ENCODE results near the gene PCDHGA3. TPM values are rescaled to one million over a fixed set of nuclear protein-coding genes. Genes with fewer than 3 reads are reported as not detected.

The PCDHGA3 gene
- total and polyA plus RNA-seq, 9 of the 15 experiments (the other 6 are each of a cell fraction or from before 2014, with no cell fraction given), result 0.13 to 0.28 (median 0.18) TPM; not detected in 2

GRCh38 chr5:141392429-141393198 lies 49.0 kb downstream of the PCDHGA3 start, which contains the start of gene PCDHGA8 (continued):
- TF ChIP-seq, protein P1, sequence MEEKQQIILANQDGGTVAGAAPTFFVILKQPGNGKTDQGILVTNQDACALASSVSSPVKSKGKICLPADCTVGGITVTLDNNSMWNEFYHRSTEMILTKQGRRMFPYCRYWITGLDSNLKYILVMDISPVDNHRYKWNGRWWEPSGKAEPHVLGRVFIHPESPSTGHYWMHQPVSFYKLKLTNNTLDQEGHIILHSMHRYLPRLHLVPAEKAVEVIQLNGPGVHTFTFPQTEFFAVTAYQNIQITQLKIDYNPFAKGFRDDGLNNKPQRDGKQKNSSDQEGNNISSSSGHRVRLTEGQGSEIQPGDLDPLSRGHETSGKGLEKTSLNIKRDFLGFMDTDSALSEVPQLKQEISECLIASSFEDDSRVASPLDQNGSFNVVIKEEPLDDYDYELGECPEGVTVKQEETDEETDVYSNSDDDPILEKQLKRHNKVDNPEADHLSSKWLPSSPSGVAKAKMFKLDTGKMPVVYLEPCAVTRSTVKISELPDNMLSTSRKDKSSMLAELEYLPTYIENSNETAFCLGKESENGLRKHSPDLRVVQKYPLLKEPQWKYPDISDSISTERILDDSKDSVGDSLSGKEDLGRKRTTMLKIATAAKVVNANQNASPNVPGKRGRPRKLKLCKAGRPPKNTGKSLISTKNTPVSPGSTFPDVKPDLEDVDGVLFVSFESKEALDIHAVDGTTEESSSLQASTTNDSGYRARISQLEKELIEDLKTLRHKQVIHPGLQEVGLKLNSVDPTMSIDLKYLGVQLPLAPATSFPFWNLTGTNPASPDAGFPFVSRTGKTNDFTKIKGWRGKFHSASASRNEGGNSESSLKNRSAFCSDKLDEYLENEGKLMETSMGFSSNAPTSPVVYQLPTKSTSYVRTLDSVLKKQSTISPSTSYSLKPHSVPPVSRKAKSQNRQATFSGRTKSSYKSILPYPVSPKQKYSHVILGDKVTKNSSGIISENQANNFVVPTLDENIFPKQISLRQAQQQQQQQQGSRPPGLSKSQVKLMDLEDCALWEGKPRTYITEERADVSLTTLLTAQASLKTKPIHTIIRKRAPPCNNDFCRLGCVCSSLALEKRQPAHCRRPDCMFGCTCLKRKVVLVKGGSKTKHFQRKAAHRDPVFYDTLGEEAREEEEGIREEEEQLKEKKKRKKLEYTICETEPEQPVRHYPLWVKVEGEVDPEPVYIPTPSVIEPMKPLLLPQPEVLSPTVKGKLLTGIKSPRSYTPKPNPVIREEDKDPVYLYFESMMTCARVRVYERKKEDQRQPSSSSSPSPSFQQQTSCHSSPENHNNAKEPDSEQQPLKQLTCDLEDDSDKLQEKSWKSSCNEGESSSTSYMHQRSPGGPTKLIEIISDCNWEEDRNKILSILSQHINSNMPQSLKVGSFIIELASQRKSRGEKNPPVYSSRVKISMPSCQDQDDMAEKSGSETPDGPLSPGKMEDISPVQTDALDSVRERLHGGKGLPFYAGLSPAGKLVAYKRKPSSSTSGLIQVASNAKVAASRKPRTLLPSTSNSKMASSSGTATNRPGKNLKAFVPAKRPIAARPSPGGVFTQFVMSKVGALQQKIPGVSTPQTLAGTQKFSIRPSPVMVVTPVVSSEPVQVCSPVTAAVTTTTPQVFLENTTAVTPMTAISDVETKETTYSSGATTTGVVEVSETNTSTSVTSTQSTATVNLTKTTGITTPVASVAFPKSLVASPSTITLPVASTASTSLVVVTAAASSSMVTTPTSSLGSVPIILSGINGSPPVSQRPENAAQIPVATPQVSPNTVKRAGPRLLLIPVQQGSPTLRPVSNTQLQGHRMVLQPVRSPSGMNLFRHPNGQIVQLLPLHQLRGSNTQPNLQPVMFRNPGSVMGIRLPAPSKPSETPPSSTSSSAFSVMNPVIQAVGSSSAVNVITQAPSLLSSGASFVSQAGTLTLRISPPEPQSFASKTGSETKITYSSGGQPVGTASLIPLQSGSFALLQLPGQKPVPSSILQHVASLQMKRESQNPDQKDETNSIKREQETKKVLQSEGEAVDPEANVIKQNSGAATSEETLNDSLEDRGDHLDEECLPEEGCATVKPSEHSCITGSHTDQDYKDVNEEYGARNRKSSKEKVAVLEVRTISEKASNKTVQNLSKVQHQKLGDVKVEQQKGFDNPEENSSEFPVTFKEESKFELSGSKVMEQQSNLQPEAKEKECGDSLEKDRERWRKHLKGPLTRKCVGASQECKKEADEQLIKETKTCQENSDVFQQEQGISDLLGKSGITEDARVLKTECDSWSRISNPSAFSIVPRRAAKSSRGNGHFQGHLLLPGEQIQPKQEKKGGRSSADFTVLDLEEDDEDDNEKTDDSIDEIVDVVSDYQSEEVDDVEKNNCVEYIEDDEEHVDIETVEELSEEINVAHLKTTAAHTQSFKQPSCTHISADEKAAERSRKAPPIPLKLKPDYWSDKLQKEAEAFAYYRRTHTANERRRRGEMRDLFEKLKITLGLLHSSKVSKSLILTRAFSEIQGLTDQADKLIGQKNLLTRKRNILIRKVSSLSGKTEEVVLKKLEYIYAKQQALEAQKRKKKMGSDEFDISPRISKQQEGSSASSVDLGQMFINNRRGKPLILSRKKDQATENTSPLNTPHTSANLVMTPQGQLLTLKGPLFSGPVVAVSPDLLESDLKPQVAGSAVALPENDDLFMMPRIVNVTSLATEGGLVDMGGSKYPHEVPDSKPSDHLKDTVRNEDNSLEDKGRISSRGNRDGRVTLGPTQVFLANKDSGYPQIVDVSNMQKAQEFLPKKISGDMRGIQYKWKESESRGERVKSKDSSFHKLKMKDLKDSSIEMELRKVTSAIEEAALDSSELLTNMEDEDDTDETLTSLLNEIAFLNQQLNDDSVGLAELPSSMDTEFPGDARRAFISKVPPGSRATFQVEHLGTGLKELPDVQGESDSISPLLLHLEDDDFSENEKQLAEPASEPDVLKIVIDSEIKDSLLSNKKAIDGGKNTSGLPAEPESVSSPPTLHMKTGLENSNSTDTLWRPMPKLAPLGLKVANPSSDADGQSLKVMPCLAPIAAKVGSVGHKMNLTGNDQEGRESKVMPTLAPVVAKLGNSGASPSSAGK (IDR thresholded peaks at IDR 0.05), result peak; percentile 63
- TF ChIP-seq E2F6 (IDR thresholded peaks at IDR 0.05; ENCODE audit: borderline replicate concordance in 1 of 2, extremely low read depth in 1 of 2, insufficient read depth in 1 of 2, insufficient read length in 1 of 2, low read depth in 1 of 2, low read length in 1 of 2, poor library complexity in 1 of 2, severe bottlenecking in 1 of 2), result peak in 1 of 2 experiments; percentile 78
- TF ChIP-seq NRF1 (conservative IDR thresholded peaks at IDR 0.05 in 1 of 2, IDR thresholded peaks at IDR 0.05 in 1 of 2), result 0 out of 4 replicates have a peak, but pooled peaks of 1 of the 2 experiments have one; percentile 17
